Thoracic aorta (tissue), 2 donors: ENCODE data around the gene CCDC34. TPM values are rescaled to one million over a fixed set of nuclear protein-coding genes. Genes with fewer than 3 reads are reported as not detected.

Experiments
- ATAC-seq: fragments of 150-250 bp; one replicate; pipeline ENCODE4 v1.8.0; 2017; ENCODE audit warnings: low read depth; ENCODE audit not compliant: insufficient number of reproducible peaks, low FRiP score
- DNase-seq: peaks from one replicate; pipeline ENCODE4 v3.0.0-alpha.2; 2020; ENCODE audit warnings: low spot score
- H3K27ac ChIP-seq, 2 donors: fragments of 200-600 bp; sonication (generic); 1 replicate in 1 of 2; 2 replicates in 1 of 2; pipeline ENCODE4 v1.5.1; 2016; ENCODE audit warnings: mild to moderate bottlenecking in 2 of 2, moderate library complexity in 2 of 2
- H3K27me3 ChIP-seq: fragments of 200-600 bp; sonication (generic); replicated peaks from 2 replicates; pipeline ENCODE4 v1.6.0; 2016; ENCODE audit warnings: mild to moderate bottlenecking; ENCODE audit not compliant: insufficient read depth
- H3K36me3 ChIP-seq: fragments of 200-600 bp; sonication (generic); one replicate; pipeline ENCODE4 v1.5.1; 2016
- H3K4me1 ChIP-seq, 2 donors: fragments of 200-600 bp; sonication (generic); 1 replicate in 1 of 2; 2 replicates in 1 of 2; pipeline versions ENCODE4 v1.5.1 to v1.6.0; 2016; ENCODE audit warnings: low read depth in 2 of 2, mild to moderate bottlenecking in 1 of 2; ENCODE audit not compliant: control insufficient read depth in 1 of 2
- H3K4me3 ChIP-seq: fragments of 200-600 bp; sonication (generic); 2 replicates; pipeline ENCODE4 v1.5.1; 2016; ENCODE audit warnings: mild to moderate bottlenecking
- H3K9me3 ChIP-seq: fragments of 200-600 bp; sonication (generic); 2 replicates; pipeline ENCODE4 v1.5.1; 2016
- CTCF ChIP-seq: fragments of 200-600 bp; sonication (generic); IDR thresholded peaks from one replicate; pipeline ENCODE4 v1.5.1; 2019; ENCODE audit warnings: antibody characterized with exemption
- total RNA-seq, 2 donors: library from RNA; depleted of rRNA; stranded (reverse); fragments of >200 nt; gene quantifications; one replicate each; pipeline versions ENCODE4 v1.1.0 to v1.2.3, GENCODE V29; 2016

Gene CCDC34
- total RNA-seq, 2 donors from 2014 or later: 1.5 to 2.3 TPM

GRCh38 chr11:27310707-27311106 lies 52.3 kb downstream of the CCDC34 start:
- no peak overlapping the region for H3K4me3 ChIP-seq
- no peak for TF ChIP-seq CTCF
- H3K27ac ChIP-seq: no peak overlapping the region
- H3K27me3 ChIP-seq: no peaks in the 10 kb centered on the region
- no peak for ATAC-seq
- no peaks in the 10 kb centered on the region for H3K36me3 ChIP-seq
- DNase-seq: no peak
- H3K4me1 ChIP-seq: peaks cover 3 to 18% of the 10 kb centered on the region in 2 donors
- no peaks in the 10 kb centered on the region for H3K9me3 ChIP-seq

- DNase-seq (no peak), ATAC-seq (no peak)
- no peak overlapping the region for H3K27ac ChIP-seq
- no peaks in the 10 kb centered on the region for H3K36me3 ChIP-seq
- no peaks in the 10 kb centered on the region for H3K9me3 ChIP-seq
- peaks cover 3 to 20% of the 10 kb centered on the region in 2 donors for H3K4me1 ChIP-seq
- TF ChIP-seq CTCF: no peak
- H3K27me3 ChIP-seq: no peaks in the 10 kb centered on the region
- H3K4me3 ChIP-seq: no peak overlapping the region
Measured at GRCh38 chr11:27310182-27310581, 52.8 kb downstream of the CCDC34 start.

- Histone ChIP-seq H3K9me3 (no peaks in the 10 kb centered on the region), H3K36me3 (no peaks in the 10 kb centered on the region), H3K4me1 (peaks cover 3 to 20% of the 10 kb centered on the region in 2 donors), H3K27me3 (no peaks in the 10 kb centered on the region), H3K4me3 (peak overlapping the region; percentile 13), H3K27ac (no peak overlapping the region)
- DNase-seq: no peak
- no peak for ATAC-seq
- TF ChIP-seq CTCF: no peak
Measured at GRCh38 chr11:27309046-27309445, 54.0 kb downstream of the CCDC34 start.

- no peak overlapping the region for H3K4me3 ChIP-seq
- DNase-seq (no peak), ATAC-seq (no peak)
- peaks cover 3 to 20% of the 10 kb centered on the region in 2 donors for H3K4me1 ChIP-seq
- no peak overlapping the region for H3K27ac ChIP-seq
- H3K9me3 ChIP-seq: no peaks in the 10 kb centered on the region
- H3K36me3 ChIP-seq: no peaks in the 10 kb centered on the region
- no peaks in the 10 kb centered on the region for H3K27me3 ChIP-seq
- TF ChIP-seq CTCF: no peak
Measured at GRCh38 chr11:27307232-27307631, 55.8 kb downstream of the CCDC34 start.

- Histone ChIP-seq H3K27ac (no peak overlapping the region), H3K9me3 (no peaks in the 10 kb centered on the region), H3K27me3 (no peaks in the 10 kb centered on the region), H3K4me1 (peaks cover 3 to 12% of the 10 kb centered on the region in 2 donors), H3K36me3 (no peaks in the 10 kb centered on the region), H3K4me3 (no peak overlapping the region)
- DNase-seq: no peak
- no peak for TF ChIP-seq CTCF
- ATAC-seq: no peak
Measured at GRCh38 chr11:27305751-27306150, 57.3 kb downstream of the CCDC34 start.
